GM20431 (cell line): ENCODE results near the gene GAK.

Experiments used
- in situ Hi-C: fragments of 300-500 bp; cut with MseI, MboI; formaldehyde crosslinking; loops from one replicate; pipeline ENCODE4 v1.15.0; 2020; ENCODE audit warnings: low sequenced_read_pairs; ENCODE audit not compliant: unreplicated experiment

The GAK gene

GRCh38 chr4:965048-965765 lies 33.1 kb upstream of the GAK start:
- in situ Hi-C loops = no loop called here

DNA sequence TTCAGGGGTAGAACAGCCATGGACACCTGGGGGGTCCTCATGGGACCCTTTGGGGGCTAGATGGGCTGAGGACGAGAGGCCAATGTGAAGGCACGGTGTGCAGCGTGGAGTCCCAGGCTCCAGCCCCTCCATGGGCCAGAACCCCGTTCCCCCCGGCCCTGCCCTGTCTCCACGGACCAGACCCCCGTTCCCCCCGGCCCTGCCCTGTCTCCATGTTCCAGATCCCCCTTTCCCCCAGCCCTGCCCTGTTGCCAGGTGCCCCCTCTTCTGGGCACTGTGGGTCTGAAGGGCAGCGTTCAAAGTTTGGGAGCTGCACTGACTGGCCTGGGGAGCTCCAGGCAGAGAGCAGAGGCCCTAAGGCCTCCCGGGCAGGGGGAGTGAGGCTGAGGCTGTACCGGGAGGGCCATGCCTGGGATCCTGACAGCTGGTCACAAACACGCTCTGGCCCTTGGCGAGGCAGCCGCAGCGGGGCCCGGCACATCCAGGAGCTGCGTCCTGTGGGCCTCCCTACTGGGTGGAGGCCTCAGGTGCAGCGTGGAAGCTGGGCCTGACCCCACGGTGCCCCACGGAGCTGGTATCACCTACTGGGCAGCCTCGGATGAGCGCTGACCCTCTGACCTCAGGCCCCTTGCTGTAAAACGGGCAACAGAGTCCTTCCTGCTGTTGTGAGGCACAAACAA lies 32.4 kb upstream of the GAK start:
- in situ Hi-C loops = no loop called here

GRCh38 chr4:963276-964225 lies 31.4 kb upstream of the GAK start:
- in situ Hi-C loops = no loop called here

- in situ Hi-C loops = no loop called here
Measured at GRCh38 chr4:962231-963208, 30.4 kb upstream of the GAK start.

DNA sequence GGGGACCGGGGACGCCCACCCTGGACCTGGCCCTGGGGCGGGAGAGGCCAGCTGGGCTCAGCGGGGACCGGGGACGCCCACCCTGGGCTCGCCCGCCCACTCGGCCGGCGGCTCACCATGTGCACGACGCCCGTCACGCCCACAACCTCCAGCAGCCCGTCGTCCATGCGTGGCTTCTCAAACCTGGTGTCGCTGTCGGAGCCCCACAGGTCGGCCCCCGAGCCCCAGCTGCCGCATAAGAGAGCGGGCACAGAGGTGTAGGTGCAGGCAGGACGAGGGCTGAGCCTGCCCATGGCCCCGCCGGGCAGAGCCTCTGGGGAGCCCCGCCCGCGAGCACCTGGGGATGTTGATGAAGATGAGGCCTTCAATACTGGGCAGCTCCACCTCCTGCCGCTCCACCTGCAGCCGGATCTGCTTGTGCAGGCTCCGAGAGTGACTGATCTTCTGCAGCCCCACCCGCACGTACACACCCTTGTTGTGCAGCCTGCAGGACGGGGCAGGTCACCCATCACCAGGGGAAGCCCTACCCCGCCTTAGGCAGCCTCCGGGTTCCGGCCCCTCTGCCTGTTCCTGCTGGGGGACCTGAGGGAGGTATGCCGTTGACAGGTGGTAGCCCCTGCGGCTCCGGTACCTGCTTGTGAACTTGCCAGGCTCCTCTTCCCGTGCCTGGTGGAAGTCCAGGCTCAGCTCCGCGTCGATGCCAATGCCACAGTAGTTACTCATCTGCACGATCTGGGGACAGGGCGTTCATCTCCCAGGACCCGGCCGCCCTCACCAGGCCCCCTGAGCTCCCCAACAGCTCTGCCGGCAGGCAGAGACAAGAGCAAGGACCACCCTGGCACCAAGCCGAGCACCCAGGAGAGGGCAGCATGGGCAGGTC lies 29.5 kb upstream of the GAK start:
- in situ Hi-C loops = no loop called here

- in situ Hi-C loops = no loop called here
Measured at GRCh38 chr4:960636-961350, 28.7 kb upstream of the GAK start.

DNA sequence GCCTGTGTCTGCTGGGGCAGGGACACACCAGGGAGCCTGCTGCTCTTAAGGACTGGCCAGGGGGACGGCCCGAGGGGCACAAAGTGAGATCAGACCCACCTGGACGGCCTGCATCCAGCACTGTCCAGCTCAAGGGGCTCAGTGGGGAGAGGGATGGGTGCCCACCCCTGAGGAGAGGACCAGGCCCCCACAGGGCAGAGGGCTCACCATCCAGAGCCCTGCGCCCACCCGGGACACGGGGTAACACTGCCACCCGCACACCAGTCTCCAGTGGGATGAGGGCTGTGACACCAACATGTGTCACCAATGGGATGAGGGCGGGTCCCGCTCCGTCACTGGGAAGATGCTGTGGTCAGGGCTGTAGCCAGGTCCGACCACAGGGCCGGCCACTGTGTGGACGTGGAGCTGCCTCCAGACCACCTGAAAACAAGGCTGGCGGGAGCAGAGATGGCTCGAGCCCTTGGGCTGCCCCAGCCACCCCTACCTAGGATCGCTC lies 28.1 kb upstream of the GAK start:
- in situ Hi-C loops = no loop called here

DNA sequence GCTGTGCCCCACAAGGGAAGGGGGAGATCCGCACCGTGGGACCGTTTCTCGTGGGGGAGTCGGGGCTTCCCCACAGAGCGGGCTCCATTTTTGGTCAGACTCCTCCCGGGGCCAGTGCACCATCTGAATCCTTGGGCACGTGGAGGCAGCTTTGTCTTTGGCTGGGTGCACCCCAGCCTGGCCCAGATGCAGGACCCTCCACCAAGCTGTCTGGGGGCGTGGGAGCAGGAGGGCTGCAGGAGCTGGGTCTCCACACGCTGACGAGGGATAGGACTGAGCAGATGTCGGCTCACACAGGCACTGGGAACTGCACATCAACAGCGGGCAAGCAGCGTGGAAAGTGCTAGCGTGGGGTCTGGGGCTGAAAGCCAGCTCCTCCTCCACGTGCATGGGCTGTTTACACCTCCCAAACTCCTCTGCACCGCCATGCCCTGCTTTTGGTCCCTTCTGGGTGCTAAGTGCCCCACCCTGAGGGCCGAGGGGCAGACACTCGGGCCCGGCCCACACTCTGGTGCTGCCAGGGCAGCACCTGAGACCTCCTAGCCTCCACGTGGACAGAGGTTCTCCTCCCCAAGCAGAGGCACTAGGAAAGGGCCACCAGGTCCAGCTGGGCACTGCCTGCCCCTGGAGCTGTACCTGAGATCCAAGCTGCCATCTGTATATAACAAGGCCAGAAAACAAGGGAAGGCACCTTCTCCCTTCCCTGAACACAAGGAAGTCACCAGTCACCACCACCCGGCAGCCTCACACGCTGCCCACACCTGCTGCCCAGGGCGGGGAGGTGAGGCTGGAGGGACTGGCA lies 27.4 kb upstream of the GAK start:
- in situ Hi-C loops = no loop called here

- in situ Hi-C loops = no loop called here
Measured at GRCh38 chr4:958696-959337, 26.7 kb upstream of the GAK start.

DNA sequence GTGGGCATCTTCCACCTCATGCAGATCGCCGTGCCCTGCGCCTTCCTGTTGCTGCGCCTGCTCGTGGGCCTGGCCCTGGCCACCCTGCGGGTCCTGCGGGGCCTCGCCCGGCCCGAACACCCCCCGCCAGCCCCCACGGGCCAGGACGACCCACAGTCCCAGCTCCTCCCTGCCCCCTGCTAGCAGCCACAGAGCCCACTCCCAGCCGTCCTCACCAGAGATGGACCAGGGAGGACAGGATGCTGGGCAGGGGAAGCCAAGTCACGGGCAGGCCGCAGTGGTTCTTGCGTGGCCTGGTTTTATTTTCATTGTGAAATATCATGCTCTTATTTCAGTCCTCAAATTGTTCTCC lies 26.2 kb upstream of the GAK start:
- in situ Hi-C loops = no loop called here

- in situ Hi-C loops = no loop called here
Measured at GRCh38 chr4:957581-958313, 25.6 kb upstream of the GAK start.

- in situ Hi-C loops = no loop called here
Measured at GRCh38 chr4:957231-957580, 25.1 kb upstream of the GAK start.

GRCh38 chr4:956531-957230 lies 24.6 kb upstream of the GAK start:
- in situ Hi-C loops = no loop called here

DNA sequence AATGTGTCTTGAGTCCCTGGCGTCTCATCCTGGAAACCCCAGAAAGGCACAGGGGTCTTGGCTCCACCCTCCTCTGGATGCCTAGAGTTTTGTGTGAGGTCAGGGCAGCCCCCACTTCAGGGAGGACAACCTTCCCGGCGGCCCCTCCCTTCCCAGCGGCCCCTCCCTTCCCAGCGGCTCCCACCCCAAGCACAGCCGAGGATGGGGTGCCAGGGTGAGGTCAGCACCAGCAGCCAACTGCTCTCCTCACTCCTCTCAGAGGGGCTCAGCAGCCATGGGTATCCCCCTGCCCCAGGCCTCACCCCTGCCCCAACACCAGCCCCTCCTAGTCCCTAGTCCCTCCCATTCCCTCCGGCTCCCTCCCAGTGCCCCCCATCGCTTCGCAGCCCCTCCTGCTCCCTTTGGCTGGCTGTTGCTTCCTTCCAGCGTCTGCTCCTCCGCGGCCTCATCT lies 23.8 kb upstream of the GAK start:
- in situ Hi-C loops = no loop called here

DNA sequence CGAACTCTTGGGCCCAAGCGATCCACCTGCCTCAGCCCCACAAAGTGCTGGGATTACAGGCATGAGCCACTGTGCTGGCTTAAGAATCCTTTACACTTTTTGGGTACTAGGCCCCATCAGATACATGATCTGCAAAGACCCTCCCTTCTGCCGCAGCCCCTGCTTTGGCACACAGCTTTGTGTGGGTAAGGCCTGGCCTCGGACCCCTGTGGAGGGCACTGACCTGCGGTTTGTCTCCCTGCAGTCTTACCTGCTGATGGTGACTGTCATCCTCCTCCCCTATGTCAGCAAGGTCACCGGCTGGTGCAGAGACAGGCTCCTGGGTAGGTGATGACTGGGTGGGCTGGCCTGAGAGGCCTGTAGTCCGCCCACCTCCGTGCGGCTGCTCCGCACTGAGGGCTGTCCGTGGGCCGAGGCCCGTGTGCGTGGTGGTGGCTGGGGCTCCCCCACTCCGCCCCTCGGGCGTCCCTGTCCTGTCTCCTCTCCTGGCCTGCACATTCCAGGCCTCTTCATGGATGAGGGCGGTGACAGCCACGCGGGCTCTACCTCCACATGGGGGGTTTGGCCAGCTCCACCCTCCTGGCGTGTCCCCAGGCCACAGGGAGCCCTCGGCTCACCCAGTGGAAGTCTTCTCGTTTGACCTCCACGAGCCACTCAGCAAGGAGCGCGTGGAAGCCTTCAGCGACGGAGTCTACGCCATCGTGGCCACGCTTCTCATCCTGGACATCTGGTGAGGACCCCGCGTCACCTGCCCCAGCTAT lies 23.2 kb upstream of the GAK start:
- in situ Hi-C loops = no loop called here
